Astrocyte (in vitro differentiated cells and primary cell): ENCODE measurements around the gene RETREG3. TPM values are rescaled to one million over a fixed set of nuclear protein-coding genes. Genes with fewer than 3 reads are reported as not detected.

Experiments
- DNase-seq: peaks from one replicate; pipeline ENCODE4 v3.0.0-alpha.2; 2010; ENCODE audit warnings: low read depth
- FAIRE-seq: peaks from 2 replicates; lab custom pipeline; 2011; peaks lifted over from hg19 to GRCh38; lab: Jason Lieb, UNC
- H2AFZ ChIP-seq: 2 replicates; pipeline ENCODE4 v1.6.0; 2012; ENCODE audit warnings: low read depth, low read length, inconsistent platforms
- H3K27ac ChIP-seq: 2 replicates; pipeline ENCODE4 v1.5.1; 2011; ENCODE audit warnings: low read depth, low read length, inconsistent platforms
- H3K27me3 ChIP-seq: 2 replicates; pipeline ENCODE4 v1.6.0; 2011; ENCODE audit warnings: low read length, inconsistent platforms; ENCODE audit not compliant: insufficient read depth
- H3K36me3 ChIP-seq: 2 replicates; pipeline ENCODE4 v1.5.1; 2011; ENCODE audit warnings: low read length, inconsistent platforms; ENCODE audit not compliant: insufficient read depth
- H3K4me1 ChIP-seq: 2 replicates; pipeline ENCODE4 v1.5.1; 2011; ENCODE audit warnings: low read length, inconsistent platforms; ENCODE audit not compliant: insufficient read depth
- H3K4me2 ChIP-seq: 2 replicates; pipeline ENCODE4 v1.6.0; 2012; ENCODE audit warnings: low read length, inconsistent platforms
- H3K4me3 ChIP-seq: 2 replicates; pipeline ENCODE4 v1.5.1; 2011; ENCODE audit warnings: low read depth, mild to moderate bottlenecking, low read length, inconsistent platforms; ENCODE audit not compliant: insufficient read depth
- H3K79me2 ChIP-seq: 2 replicates; pipeline ENCODE4 v1.6.0; 2012; ENCODE audit warnings: mild to moderate bottlenecking, low read length, inconsistent platforms; ENCODE audit not compliant: insufficient read depth
- H3K9ac ChIP-seq: 2 replicates; pipeline ENCODE4 v1.6.0; 2012; ENCODE audit warnings: mild to moderate bottlenecking, low read length, inconsistent platforms
- H3K9me3 ChIP-seq: 2 replicates; pipeline ENCODE4 v1.5.1; 2012; ENCODE audit warnings: low read depth, mild to moderate bottlenecking, low read length, inconsistent platforms; ENCODE audit not compliant: insufficient read depth
- H4K20me1 ChIP-seq: 2 replicates; pipeline ENCODE4 v1.6.0; 2012; ENCODE audit warnings: low read length, inconsistent platforms; ENCODE audit not compliant: insufficient read depth
- H3K27ac Mint-ChIP-seq: one replicate; pipeline ENCODE4 v1.8.0; 2021; ENCODE audit warnings: mild to moderate bottlenecking, mixed read lengths; ENCODE audit not compliant: unreplicated experiment
- H3K27me3 Mint-ChIP-seq: one replicate; pipeline ENCODE4 v1.8.0; 2021; ENCODE audit warnings: low read depth, mixed read lengths; ENCODE audit not compliant: unreplicated experiment
- H3K36me3 Mint-ChIP-seq: one replicate; pipeline ENCODE4 v1.8.0; 2021; ENCODE audit warnings: low read depth, mixed read lengths; ENCODE audit not compliant: unreplicated experiment
- H3K4me1 Mint-ChIP-seq: one replicate; pipeline ENCODE4 v1.8.0; 2021; ENCODE audit warnings: low read depth, mixed read lengths; ENCODE audit not compliant: unreplicated experiment
- H3K4me3 Mint-ChIP-seq: one replicate; pipeline ENCODE4 v1.8.0; 2021; ENCODE audit warnings: mild to moderate bottlenecking, moderate library complexity, mixed read lengths; ENCODE audit not compliant: unreplicated experiment
- H3K9me3 Mint-ChIP-seq: one replicate; pipeline ENCODE4 v1.8.0; 2021; ENCODE audit warnings: mild to moderate bottlenecking, mixed read lengths; ENCODE audit not compliant: unreplicated experiment
- EZH2 ChIP-seq: IDR thresholded peaks from 2 replicates; pipeline ENCODE4 v1.6.1; 2012; ENCODE audit warnings: mild to moderate bottlenecking, low read length, inconsistent platforms; ENCODE audit not compliant: insufficient read depth
- total RNA-seq: library from RNA; stranded (reverse); gene quantifications from 2 replicates; pipeline ENCODE4 v1.2.1, GENCODE V29; 2021
- TF ChIP-seq, protein P1 (sequence below): IDR thresholded peaks from 2 replicates; pipeline ENCODE4 v1.5.1; 2011; ENCODE audit warnings: low read depth, mild to moderate bottlenecking, inconsistent platforms, low read length, moderate library complexity; ENCODE audit not compliant: insufficient read depth

The RETREG3 gene
- total RNA-seq, 1 donor from 2014 or later: 54.3 TPM

DNA sequence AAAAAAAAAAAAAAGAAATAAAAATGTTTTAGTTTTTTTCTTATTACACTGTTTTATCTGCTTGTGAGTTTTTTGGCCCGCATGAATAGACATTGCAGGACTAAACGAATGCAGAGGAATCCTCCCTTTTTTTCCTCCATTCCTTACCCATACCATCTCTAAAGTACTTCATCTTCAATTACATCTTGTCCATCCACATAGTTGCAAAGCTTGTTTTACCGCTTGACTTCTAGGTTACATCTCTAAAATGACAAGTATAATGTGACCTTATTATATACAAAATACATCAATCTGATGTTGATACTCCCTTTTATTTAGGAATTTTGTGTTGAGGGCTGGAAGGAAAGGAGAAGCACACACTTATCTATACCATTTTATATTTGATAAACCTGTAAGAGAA lies 12.8 kb downstream of the RETREG3 start:
- Mint-ChIP-seq H3K36me3 (peaks cover 4% of the 10 kb centered on the region), H3K27ac (no peak overlapping the region)
- FAIRE-seq: no peak

DNA sequence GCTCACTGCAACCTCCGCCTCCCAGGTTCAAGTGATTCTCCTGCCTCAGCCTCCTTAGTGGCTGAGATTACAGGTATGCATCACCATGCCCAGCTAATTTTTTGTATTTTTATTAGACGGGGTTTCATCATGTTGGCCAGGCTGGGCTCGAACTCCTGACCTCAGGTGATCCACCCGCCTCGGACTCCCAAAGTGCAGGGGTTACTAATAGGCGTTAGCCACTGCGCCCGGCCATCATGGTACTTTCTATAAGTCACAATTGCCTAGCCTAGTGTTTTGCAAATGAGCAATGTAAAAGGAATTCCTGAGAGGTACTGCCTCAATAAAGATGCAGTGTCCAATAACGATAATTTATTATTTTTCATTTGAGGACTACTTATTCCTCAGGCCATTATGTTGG lies 17.8 kb downstream of the RETREG3 start:
- Histone ChIP-seq H4K20me1 (peaks cover 24% of the 10 kb centered on the region), H3K4me3 (no peak overlapping the region), H3K9me3 (no peaks in the 10 kb centered on the region), H3K27me3 (no peaks in the 10 kb centered on the region), H3K79me2 (peaks cover 5% of the 10 kb centered on the region), H3K27ac (no peak overlapping the region), H3K4me1 (no peaks in the 10 kb centered on the region), H2AFZ (no peak overlapping the region), H3K36me3 (peaks cover 19% of the 10 kb centered on the region), H3K9ac (no peak overlapping the region), H3K4me2 (no peak overlapping the region)
- H3K4me1 Mint-ChIP-seq: no peaks in the 10 kb centered on the region
- no peaks in the 10 kb centered on the region for H3K9me3 Mint-ChIP-seq
- no peak for FAIRE-seq
- H3K4me3 Mint-ChIP-seq: no peak overlapping the region
- H3K36me3 Mint-ChIP-seq: peaks cover 10% of the 10 kb centered on the region
- no peak overlapping the region for H3K27ac Mint-ChIP-seq
- TF ChIP-seq, protein P1, sequence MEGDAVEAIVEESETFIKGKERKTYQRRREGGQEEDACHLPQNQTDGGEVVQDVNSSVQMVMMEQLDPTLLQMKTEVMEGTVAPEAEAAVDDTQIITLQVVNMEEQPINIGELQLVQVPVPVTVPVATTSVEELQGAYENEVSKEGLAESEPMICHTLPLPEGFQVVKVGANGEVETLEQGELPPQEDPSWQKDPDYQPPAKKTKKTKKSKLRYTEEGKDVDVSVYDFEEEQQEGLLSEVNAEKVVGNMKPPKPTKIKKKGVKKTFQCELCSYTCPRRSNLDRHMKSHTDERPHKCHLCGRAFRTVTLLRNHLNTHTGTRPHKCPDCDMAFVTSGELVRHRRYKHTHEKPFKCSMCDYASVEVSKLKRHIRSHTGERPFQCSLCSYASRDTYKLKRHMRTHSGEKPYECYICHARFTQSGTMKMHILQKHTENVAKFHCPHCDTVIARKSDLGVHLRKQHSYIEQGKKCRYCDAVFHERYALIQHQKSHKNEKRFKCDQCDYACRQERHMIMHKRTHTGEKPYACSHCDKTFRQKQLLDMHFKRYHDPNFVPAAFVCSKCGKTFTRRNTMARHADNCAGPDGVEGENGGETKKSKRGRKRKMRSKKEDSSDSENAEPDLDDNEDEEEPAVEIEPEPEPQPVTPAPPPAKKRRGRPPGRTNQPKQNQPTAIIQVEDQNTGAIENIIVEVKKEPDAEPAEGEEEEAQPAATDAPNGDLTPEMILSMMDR: no peak
- no peak for TF ChIP-seq EZH2
- H3K27me3 Mint-ChIP-seq: no peaks in the 10 kb centered on the region
- DNase-seq: no peak

More for the DNA sequence above, 12.8 kb downstream of the RETREG3 start:
- peaks cover 31% of the 10 kb centered on the region for H3K79me2 ChIP-seq
- no peak overlapping the region for H2AFZ ChIP-seq
- Mint-ChIP-seq H3K4me3 (no peak overlapping the region), H3K9me3 (no peaks in the 10 kb centered on the region), H3K4me1 (no peaks in the 10 kb centered on the region), H3K27me3 (no peaks in the 10 kb centered on the region)
- H3K4me3 ChIP-seq: no peak overlapping the region
- DNase-seq: no peak
- H3K9ac ChIP-seq: no peak overlapping the region
- no peaks in the 10 kb centered on the region for H3K27me3 ChIP-seq
- H3K4me2 ChIP-seq: no peak overlapping the region
- H3K36me3 ChIP-seq: no peaks in the 10 kb centered on the region
- H3K4me1 ChIP-seq: no peaks in the 10 kb centered on the region
- H3K9me3 ChIP-seq: no peaks in the 10 kb centered on the region
- peaks cover 32% of the 10 kb centered on the region for H4K20me1 ChIP-seq
- TF ChIP-seq, protein P1: no peak
- TF ChIP-seq EZH2: no peak
- no peak overlapping the region for H3K27ac ChIP-seq

DNA sequence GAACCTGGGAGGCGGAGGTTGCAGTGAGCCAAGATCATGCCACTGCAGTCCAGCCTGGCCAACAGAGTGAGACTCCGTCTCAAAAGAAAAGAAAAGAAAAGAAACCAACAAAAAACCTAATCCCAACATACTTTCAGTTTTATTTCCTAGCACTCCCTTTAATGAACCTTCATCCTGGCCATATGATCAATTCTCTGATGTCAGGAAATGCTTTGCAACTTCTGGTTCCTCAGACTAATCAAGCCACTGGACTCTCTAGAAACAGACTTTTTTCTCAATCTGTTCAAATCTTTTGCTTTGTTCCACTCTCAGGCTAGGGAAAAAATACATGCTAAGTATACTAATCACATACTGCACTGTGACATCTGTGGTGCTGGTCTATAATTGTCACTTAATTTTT lies 18.3 kb downstream of the RETREG3 start:
- H3K9me3 ChIP-seq: no peaks in the 10 kb centered on the region
- Mint-ChIP-seq H3K27ac (no peak overlapping the region), H3K4me1 (no peaks in the 10 kb centered on the region), H3K27me3 (no peaks in the 10 kb centered on the region), H3K36me3 (peaks cover 10% of the 10 kb centered on the region), H3K9me3 (no peaks in the 10 kb centered on the region), H3K4me3 (no peak overlapping the region)
- H3K4me2 ChIP-seq: no peak overlapping the region
- no peaks in the 10 kb centered on the region for H3K27me3 ChIP-seq
- H3K79me2 ChIP-seq: peaks cover 5% of the 10 kb centered on the region
- no peak overlapping the region for H2AFZ ChIP-seq
- H3K4me3 ChIP-seq: no peak overlapping the region
- peaks cover 22% of the 10 kb centered on the region for H4K20me1 ChIP-seq
- peaks cover 24% of the 10 kb centered on the region for H3K36me3 ChIP-seq
- DNase-seq: no peak
- no peak for TF ChIP-seq EZH2
- TF ChIP-seq, protein P1: no peak
- no peak overlapping the region for H3K27ac ChIP-seq
- no peak for FAIRE-seq
- H3K4me1 ChIP-seq: no peaks in the 10 kb centered on the region
- no peak overlapping the region for H3K9ac ChIP-seq
